HG03139 (cell line): ENCODE results near the gene SULT1C3.

Experiments used
- ATAC-seq: cut with Tn5 transposase; IDR thresholded peaks from one replicate; pipeline ENCODE4 v1.9.1; 2021; ENCODE audit not compliant: unreplicated experiment

The SULT1C3 gene

GRCh38 chr2:108239786-108240185 is at the start of gene SULT1C3:
SULT1C3 (plus strand) TSS chr2:108239968; CDS start chr2:108247195, 7,227 bp downstream.
- no peak for ATAC-seq

- no peak for ATAC-seq
Measured at GRCh38 chr2:108193251-108193650, 46.5 kb upstream of the SULT1C3 start.

- no peak for ATAC-seq
Measured at GRCh38 chr2:108194409-108195132, 45.2 kb upstream of the SULT1C3 start.

DNA sequence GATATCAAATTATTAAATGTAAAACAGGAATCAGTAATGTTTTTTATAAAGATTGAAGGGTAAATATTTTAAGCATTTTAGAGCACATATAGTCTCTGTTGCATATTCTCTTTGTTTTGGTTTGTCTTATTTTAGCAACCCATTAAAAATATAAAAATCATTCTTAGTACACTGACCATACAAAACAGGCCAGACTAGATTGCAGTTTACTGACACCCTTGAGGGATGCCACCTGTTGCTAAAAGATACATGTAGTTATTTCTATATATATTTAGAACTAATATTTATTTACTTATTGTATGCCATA is 44.7 kb upstream of the SULT1C3 start:
- no peak for ATAC-seq

DNA sequence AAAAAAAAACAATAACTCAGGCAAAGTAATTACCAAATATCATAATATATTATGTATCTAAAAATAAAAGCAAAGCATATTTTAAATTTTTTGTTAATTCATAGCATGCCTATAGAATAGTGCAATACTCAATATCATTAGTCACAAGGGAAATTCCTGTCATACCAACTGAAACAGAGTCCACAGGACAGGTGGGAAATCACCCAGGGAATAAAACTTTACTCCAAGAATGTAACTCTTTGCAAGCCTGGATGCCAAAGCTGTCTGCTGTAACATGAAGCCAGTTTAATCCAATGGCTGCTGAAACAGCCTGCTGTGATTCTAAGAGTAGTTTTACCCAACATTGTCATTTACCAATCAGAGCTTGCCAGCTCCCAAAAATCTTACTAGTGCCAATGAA is 40.0 kb upstream of the SULT1C3 start:
- no peak for ATAC-seq

- no peak for ATAC-seq
Measured at GRCh38 chr2:108200569-108200968, 39.2 kb upstream of the SULT1C3 start.

DNA sequence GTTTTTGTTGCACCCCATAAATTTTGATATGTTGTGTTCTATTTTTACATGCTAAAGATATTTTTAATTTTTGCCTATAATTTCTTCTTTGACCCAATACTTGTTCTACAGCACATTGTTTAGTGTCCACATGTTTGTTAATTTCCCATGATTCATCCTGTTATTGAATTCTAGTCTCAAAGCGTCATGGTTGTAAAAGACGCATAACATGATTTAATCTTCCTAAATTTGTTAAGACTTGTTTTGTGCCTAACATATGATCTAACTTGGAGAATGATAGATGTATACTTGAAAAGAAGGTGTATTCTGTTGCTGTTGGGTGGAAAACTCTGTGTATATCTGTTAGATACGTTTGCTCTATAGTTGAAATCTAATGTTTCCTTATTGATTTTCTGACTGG is 27.1 kb upstream of the SULT1C3 start:
- ATAC-seq, result no peak

GRCh38 chr2:108215794-108216211 is 24.0 kb upstream of the SULT1C3 start:
- ATAC-seq, result no peak

- ATAC-seq, result no peak
Measured at GRCh38 chr2:108217211-108217610, 22.6 kb upstream of the SULT1C3 start.

DNA sequence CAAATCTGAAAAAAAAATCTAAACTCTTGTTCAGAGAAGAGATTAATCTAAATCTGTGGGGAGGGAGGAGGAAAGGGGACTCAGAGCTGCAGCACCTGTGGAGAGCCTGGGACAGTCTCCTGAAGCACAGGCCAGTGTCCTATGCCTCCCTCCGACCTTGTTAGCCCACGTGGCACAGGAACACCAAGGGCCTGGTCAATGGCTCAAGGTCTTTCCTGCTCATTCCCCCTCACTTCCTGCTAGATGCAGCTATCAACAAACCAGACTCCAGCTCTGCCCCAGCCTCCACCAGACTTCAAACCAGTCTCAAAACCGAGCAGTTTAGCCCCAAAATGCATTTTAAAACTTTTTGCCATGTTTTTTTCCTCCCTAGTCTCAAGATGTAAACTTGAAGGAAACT is 20.1 kb upstream of the SULT1C3 start:
- no peak for ATAC-seq

DNA sequence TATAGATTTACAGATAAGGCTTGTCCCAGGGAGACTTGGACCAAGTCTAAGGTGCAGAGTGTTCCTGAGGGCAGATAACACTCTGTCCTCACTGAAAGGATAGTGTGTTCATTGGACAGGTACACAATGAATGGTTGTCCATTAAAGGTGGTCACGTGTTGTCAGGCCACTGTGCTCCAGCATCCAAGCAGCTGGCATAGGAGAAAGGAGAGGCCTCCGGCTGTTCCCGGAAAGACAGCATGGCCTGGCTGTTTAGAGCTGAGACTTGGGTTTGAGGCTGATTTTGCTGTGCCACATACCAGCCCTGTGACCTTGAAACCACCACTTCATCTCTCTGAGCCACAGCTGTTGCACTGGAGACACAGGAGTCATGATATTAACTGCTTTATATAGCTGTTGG is 19.6 kb upstream of the SULT1C3 start:
- no peak for ATAC-seq

DNA sequence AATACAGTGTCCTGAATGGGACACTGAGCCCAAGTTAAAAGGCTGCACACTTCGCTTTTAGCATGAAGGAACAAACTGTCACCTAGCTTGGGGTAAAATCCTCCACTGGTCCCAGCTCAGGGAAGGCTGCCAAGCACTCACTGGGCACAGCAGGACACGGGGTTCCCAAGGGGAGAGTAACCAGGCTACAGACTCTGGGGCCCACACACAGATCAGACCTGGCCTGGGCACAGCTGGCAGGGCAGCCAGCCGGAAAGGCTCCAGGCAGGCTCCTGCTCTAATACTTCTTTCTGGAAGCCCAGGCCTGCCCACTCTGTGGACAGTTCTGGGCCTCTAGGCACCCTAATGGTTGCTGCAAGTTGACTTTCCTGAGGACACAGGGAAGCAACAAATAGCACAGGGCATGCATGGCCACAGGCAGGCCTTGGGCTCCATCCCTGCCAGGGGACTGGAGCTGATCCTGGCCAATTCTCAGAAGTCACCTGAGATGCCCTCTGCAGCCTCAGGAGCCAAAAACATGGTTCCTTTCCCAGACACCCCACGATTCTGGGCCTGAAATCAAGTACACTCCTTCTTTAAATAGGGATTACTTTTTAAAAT is 18.7 kb upstream of the SULT1C3 start:
- ATAC-seq, result no peak

- no peak for ATAC-seq
Measured at GRCh38 chr2:108222261-108222660, 17.5 kb upstream of the SULT1C3 start.

GRCh38 chr2:108223573-108223972 is 16.2 kb upstream of the SULT1C3 start:
- ATAC-seq, result no peak

GRCh38 chr2:108224022-108224421 is 15.7 kb upstream of the SULT1C3 start:
- no peak for ATAC-seq

DNA sequence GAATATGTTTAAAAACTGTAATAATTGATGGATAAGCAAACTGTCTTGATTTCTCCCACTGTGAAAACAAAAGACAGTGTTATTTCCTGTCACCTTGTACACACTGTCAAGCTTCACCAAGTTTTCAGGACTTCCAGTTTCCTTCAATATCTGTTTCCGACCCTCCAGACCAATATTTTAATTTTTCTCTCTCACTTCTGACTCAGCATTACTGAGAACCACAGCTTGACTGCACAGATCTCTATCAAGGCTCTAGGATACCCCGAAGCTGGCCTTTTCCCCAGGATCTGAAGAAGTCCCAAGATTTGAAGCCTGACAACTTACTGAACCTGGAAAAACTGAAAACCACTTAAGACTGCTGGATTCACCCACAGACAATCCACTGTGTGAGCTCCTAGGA is 13.2 kb upstream of the SULT1C3 start:
- ATAC-seq, result no peak

GRCh38 chr2:108228006-108228405 is 11.8 kb upstream of the SULT1C3 start:
- no peak for ATAC-seq

- no peak for ATAC-seq
Measured at GRCh38 chr2:108228537-108228936, 11.2 kb upstream of the SULT1C3 start.

- no peak for ATAC-seq
Measured at GRCh38 chr2:108229875-108230274, 9.9 kb upstream of the SULT1C3 start.

- ATAC-seq, result no peak
Measured at GRCh38 chr2:108235577-108235976, 4.2 kb upstream of the SULT1C3 start.

GRCh38 chr2:108236676-108237335 is 3.0 kb upstream of the SULT1C3 start:
- no peak for ATAC-seq

- no peak for ATAC-seq
Measured at GRCh38 chr2:108240966-108241365, 1.2 kb downstream of the SULT1C3 start.
